ENCODE results near the gene HLA-DQB1. TPM values are rescaled to one million over a fixed set of nuclear protein-coding genes. Genes with fewer than 3 reads are reported as not detected.
"Not testable (repeated sequence)": the region's sequence is repeated elsewhere in the genome, so short reads cannot be mapped to it uniquely, and the experiment has no call there.

HLA-DQB1 gene
- total RNA-seq, 1 experiment from 2014 or later = 126 TPM

GRCh38 chr6:32658268-32658897 is 8.1 kb downstream of the HLA-DQB1 start:
- Histone ChIP-seq H3K79me2 (ENCODE audit: low read length) (no peaks in the 10 kb centered on the region), H3K27ac (ENCODE audit: low read length) (peak overlapping the region; percentile 94), H3K4me1 (ENCODE audit: low read length) (peaks cover 49% of the 10 kb centered on the region), H3K4me2 (ENCODE audit: low read depth, low read length, poor library complexity, severe bottlenecking) (peak overlapping the region; percentile 59), H3K36me3 (ENCODE audit: insufficient read depth, low read length) (peaks cover 6% of the 10 kb centered on the region; the same call in 1 of the 2 replicates), H3K9me2 (replicated peaks; ENCODE audit: insufficient read depth, low read length) (no peaks in the 10 kb centered on the region), H2AFZ (ENCODE audit: low read length) (no peak overlapping the region), H3K4me3 (ENCODE audit: low read length) (no peak overlapping the region), H3K9me3 (ENCODE audit: low read length) (no peaks in the 10 kb centered on the region), H3K27me3 (ENCODE audit: low read length) (no peaks in the 10 kb centered on the region), H3K9ac (ENCODE audit: low read length) (peak overlapping the region; percentile 41), H4K20me1 (ENCODE audit: insufficient read depth, low read depth, low read length) (no peaks in the 10 kb centered on the region)
- DNase-seq = peak; percentile 44

DNA sequence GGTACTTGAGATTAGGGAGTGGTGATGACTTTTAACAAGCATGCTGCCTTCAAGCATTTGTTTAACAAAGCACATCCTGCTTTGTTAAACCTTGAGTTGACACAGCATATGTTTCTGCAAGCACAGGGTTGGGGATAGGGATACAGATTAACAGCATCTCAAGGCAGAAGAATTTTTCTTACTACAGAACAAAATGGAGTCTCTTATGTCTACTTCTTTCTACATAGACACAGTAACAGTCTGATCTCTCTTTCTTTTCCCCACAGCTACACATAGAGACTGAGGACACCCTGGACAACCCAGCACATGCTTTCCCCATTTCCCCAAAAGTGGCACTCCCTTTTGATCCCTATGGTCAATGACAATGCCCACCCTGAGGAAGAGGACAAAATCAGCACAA is 8.6 kb downstream of the HLA-DQB1 start:
- peak; percentile 46 for DNase-seq
- H3K27me3 ChIP-seq (ENCODE audit: low read length); H3K79me2 ChIP-seq (ENCODE audit: low read length); H4K20me1 ChIP-seq (ENCODE audit: insufficient read depth, low read depth, low read length); H3K9me2 ChIP-seq (replicated peaks; ENCODE audit: insufficient read depth, low read length); H3K36me3 ChIP-seq (ENCODE audit: insufficient read depth, low read length); H3K9me3 ChIP-seq (ENCODE audit: low read length); H2AFZ ChIP-seq (ENCODE audit: low read length); H3K4me3 ChIP-seq (ENCODE audit: low read length): not testable (repeated sequence)
- Histone ChIP-seq H3K9ac (ENCODE audit: low read length) (peak overlapping the region; percentile 41), H3K27ac (ENCODE audit: low read length) (peak overlapping the region; percentile 94), H3K4me2 (ENCODE audit: low read depth, low read length, poor library complexity, severe bottlenecking) (peak overlapping the region; percentile 59), H3K4me1 (ENCODE audit: low read length) (peaks cover 47% of the 10 kb centered on the region)

- H2AFZ ChIP-seq (ENCODE audit: low read length); H3K27me3 ChIP-seq (ENCODE audit: low read length); H3K4me3 ChIP-seq (ENCODE audit: low read length); H4K20me1 ChIP-seq (ENCODE audit: insufficient read depth, low read depth, low read length); H3K9me2 ChIP-seq (replicated peaks; ENCODE audit: insufficient read depth, low read length); DNase-seq; H3K36me3 ChIP-seq (ENCODE audit: insufficient read depth, low read length); H3K79me2 ChIP-seq (ENCODE audit: low read length); H3K9me3 ChIP-seq (ENCODE audit: low read length); H3K9ac ChIP-seq (ENCODE audit: low read length); H3K4me2 ChIP-seq (ENCODE audit: low read depth, low read length, poor library complexity, severe bottlenecking): not testable (repeated sequence)
- Histone ChIP-seq H3K27ac (ENCODE audit: low read length) (peak overlapping the region; percentile 94), H3K4me1 (ENCODE audit: low read length) (peaks cover 47% of the 10 kb centered on the region)
These were observed 9.1 kb downstream of the HLA-DQB1 start for GRCh38 chr6:32657329-32657728.

DNA sequence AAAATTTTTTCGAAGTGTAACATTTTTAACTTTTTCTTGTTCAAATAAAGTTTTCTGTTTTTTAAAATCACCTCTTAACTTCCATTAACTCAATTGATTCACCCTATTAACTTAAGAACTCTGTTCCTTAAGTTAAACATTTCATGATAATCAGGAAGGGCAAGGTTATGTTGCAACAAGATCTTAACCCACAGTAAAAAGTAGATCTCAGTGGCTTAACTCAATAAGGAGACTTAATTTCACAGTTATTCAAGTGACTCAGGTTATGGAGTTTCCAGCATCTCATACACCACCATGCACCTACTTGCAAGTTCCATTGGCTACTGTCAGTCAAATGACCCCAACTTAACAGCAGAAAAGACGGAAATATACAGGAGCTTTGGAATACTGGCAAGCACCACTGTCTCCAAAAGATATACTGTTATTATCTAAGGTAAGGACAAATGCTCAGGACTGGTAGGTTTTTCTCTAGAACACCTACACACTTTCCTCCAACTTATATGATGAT is 11.2 kb downstream of the HLA-DQB1 start:
- Histone ChIP-seq H3K27me3 (ENCODE audit: low read length) (no peaks in the 10 kb centered on the region), H3K4me1 (ENCODE audit: low read length) (peaks cover 30% of the 10 kb centered on the region), H3K4me2 (ENCODE audit: low read depth, low read length, poor library complexity, severe bottlenecking) (no peak overlapping the region), H3K4me3 (ENCODE audit: low read length) (no peak overlapping the region), H3K9me2 (replicated peaks; ENCODE audit: insufficient read depth, low read length) (no peaks in the 10 kb centered on the region), H3K79me2 (ENCODE audit: low read length) (no peaks in the 10 kb centered on the region), H2AFZ (ENCODE audit: low read length) (no peak overlapping the region), H3K27ac (ENCODE audit: low read length) (peak overlapping the region; percentile 65), H3K9ac (ENCODE audit: low read length) (no peak overlapping the region), H3K9me3 (ENCODE audit: low read length) (no peaks in the 10 kb centered on the region), H3K36me3 (ENCODE audit: insufficient read depth, low read length) (peaks cover 6% of the 10 kb centered on the region; the same call in 1 of the 2 replicates), H4K20me1 (ENCODE audit: insufficient read depth, low read depth, low read length) (no peaks in the 10 kb centered on the region)
- peak; percentile 41 for DNase-seq

DNA sequence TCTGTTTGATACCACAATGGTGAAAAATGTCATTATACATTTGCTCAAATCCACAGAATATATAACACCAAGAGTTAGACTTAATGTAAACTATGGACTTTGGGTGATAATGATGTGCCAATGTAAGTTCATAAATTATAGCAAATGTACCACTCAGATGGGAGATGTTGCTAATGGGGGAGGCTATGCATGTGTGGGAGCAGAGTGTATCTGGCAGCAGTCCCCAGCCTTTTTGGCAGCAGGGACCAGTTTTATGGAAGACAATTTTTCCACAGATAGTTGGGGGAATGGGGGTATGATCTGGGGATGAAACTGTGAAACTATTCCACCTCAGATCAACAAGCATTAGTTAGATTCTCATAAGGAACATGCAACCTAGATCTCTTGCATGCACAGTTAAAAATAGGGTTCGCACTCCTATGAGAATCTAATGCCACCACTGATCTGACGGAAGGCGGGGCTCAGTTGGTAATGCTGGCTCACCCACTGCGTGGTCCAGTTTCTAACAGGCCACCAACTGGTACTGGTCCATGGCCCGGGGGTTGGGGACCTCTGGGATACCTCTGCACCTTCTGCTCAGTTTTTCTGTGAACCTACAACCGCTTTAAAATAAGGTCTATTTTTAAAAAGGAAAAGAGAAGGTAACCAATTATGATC is 21.3 kb downstream of the HLA-DQB1 start:
- no peak overlapping the region for H3K4me2 ChIP-seq (ENCODE audit: low read depth, low read length, poor library complexity, severe bottlenecking)
- no peaks in the 10 kb centered on the region for H3K9me2 ChIP-seq (replicated peaks; ENCODE audit: insufficient read depth, low read length)
- H3K79me2 ChIP-seq (ENCODE audit: low read length) = peaks cover 2% of the 10 kb centered on the region
- H3K4me3 ChIP-seq (ENCODE audit: low read length) = no peak overlapping the region
- H4K20me1 ChIP-seq (ENCODE audit: insufficient read depth, low read depth, low read length) = no peaks in the 10 kb centered on the region
- H3K27ac ChIP-seq (ENCODE audit: low read length) = no peak overlapping the region
- H3K9ac ChIP-seq (ENCODE audit: low read length) = no peak overlapping the region
- H3K4me1 ChIP-seq (ENCODE audit: low read length) = peaks cover 3% of the 10 kb centered on the region
- H3K27me3 ChIP-seq (ENCODE audit: low read length) = no peaks in the 10 kb centered on the region
- no peak overlapping the region for H2AFZ ChIP-seq (ENCODE audit: low read length)
- no peaks in the 10 kb centered on the region for H3K9me3 ChIP-seq (ENCODE audit: low read length)
- peaks cover 15% of the 10 kb centered on the region for H3K36me3 ChIP-seq (ENCODE audit: insufficient read depth, low read length)
- DNase-seq = peak; percentile 29

- no peak overlapping the region for H3K4me3 ChIP-seq (ENCODE audit: low read length)
- H3K27me3 ChIP-seq (ENCODE audit: low read length) = no peaks in the 10 kb centered on the region
- no peak overlapping the region for H3K4me2 ChIP-seq (ENCODE audit: low read depth, low read length, poor library complexity, severe bottlenecking)
- no peaks in the 10 kb centered on the region for H3K9me3 ChIP-seq (ENCODE audit: low read length)
- H4K20me1 ChIP-seq (ENCODE audit: insufficient read depth, low read depth, low read length) = no peaks in the 10 kb centered on the region
- H3K36me3 ChIP-seq (ENCODE audit: insufficient read depth, low read length) = peaks cover 23% of the 10 kb centered on the region
- no peaks in the 10 kb centered on the region for H3K9me2 ChIP-seq (replicated peaks; ENCODE audit: insufficient read depth, low read length)
- peaks cover 15% of the 10 kb centered on the region for H3K79me2 ChIP-seq (ENCODE audit: low read length)
- H3K4me1 ChIP-seq (ENCODE audit: low read length) = peaks cover 15% of the 10 kb centered on the region
- no peak overlapping the region for H2AFZ ChIP-seq (ENCODE audit: low read length)
- H3K9ac ChIP-seq (ENCODE audit: low read length) = no peak overlapping the region
- DNase-seq = peak; percentile 36
- H3K27ac ChIP-seq (ENCODE audit: low read length) = no peak overlapping the region
These were observed 22.6 kb downstream of the HLA-DQB1 start for GRCh38 chr6:32643904-32644303.

DNA sequence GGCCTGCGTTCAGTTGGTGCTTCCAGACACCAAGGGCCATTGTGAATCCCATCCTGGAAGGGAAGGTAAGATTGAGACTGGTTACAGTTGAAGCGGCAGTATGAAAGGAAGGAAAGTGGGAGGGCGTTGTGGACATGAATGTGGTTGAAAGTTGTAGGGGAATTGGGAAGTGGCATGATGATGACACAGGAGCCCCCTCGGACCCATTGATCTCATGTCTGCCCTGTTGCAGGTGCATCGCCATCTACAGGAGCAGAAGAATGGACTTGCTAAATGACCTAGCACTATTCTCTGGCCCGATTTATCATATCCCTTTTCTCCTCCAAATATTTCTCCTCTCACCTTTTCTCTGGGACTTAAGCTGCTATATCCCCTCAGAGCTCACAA is 23.7 kb downstream of the HLA-DQB1 start:
- no peaks in the 10 kb centered on the region for H3K9me3 ChIP-seq (ENCODE audit: low read length)
- no peak overlapping the region for H3K4me3 ChIP-seq (ENCODE audit: low read length)
- H3K79me2 ChIP-seq (ENCODE audit: low read length) = peaks cover 22% of the 10 kb centered on the region
- no peaks in the 10 kb centered on the region for H4K20me1 ChIP-seq (ENCODE audit: insufficient read depth, low read depth, low read length)
- H3K36me3 ChIP-seq (ENCODE audit: insufficient read depth, low read length) = peaks cover 23% of the 10 kb centered on the region
- no peak overlapping the region for H2AFZ ChIP-seq (ENCODE audit: low read length)
- H3K4me2 ChIP-seq (ENCODE audit: low read depth, low read length, poor library complexity, severe bottlenecking) = no peak overlapping the region
- H3K27me3 ChIP-seq (ENCODE audit: low read length) = no peaks in the 10 kb centered on the region
- H3K9ac ChIP-seq (ENCODE audit: low read length) = no peak overlapping the region
- peaks cover 27% of the 10 kb centered on the region for H3K4me1 ChIP-seq (ENCODE audit: low read length)
- no peak for DNase-seq
- H3K9me2 ChIP-seq (replicated peaks; ENCODE audit: insufficient read depth, low read length) = no peaks in the 10 kb centered on the region
- H3K27ac ChIP-seq (ENCODE audit: low read length) = no peak overlapping the region

- not testable (repeated sequence) for H2AFZ ChIP-seq (ENCODE audit: low read length); H3K4me2 ChIP-seq (ENCODE audit: low read depth, low read length, poor library complexity, severe bottlenecking); H3K9me3 ChIP-seq (ENCODE audit: low read length); H3K27me3 ChIP-seq (ENCODE audit: low read length); H3K4me3 ChIP-seq (ENCODE audit: low read length); H3K27ac ChIP-seq (ENCODE audit: low read length); H3K9me2 ChIP-seq (replicated peaks; ENCODE audit: insufficient read depth, low read length); H3K9ac ChIP-seq (ENCODE audit: low read length); H4K20me1 ChIP-seq (ENCODE audit: insufficient read depth, low read depth, low read length)
- DNase-seq = peak; percentile 37
- Histone ChIP-seq H3K36me3 (ENCODE audit: insufficient read depth, low read length) (peaks cover 23% of the 10 kb centered on the region), H3K79me2 (ENCODE audit: low read length) (peaks cover 28% of the 10 kb centered on the region), H3K4me1 (ENCODE audit: low read length) (peaks cover 30% of the 10 kb centered on the region)
These were observed 24.4 kb downstream of the HLA-DQB1 start for GRCh38 chr6:32641785-32642719.

Measured in Karpas-422 (cell line).